Activated CD4-positive, alpha-beta T cell treated with anti-CD3 and anti-CD28 coated beads, Interleukin-2, amount 50 U/mL, for 48 hours (primary cell): ENCODE data around the gene KLHL9.
A peak's percentile ranks its signal among the peaks of the same experiment; 100 is the strongest.

Source experiments
- DNase-seq, 2 experiments: peaks; one replicate each; pipeline ENCODE4 v3.0.0-alpha.2; 2020

The KLHL9 gene

DNA sequence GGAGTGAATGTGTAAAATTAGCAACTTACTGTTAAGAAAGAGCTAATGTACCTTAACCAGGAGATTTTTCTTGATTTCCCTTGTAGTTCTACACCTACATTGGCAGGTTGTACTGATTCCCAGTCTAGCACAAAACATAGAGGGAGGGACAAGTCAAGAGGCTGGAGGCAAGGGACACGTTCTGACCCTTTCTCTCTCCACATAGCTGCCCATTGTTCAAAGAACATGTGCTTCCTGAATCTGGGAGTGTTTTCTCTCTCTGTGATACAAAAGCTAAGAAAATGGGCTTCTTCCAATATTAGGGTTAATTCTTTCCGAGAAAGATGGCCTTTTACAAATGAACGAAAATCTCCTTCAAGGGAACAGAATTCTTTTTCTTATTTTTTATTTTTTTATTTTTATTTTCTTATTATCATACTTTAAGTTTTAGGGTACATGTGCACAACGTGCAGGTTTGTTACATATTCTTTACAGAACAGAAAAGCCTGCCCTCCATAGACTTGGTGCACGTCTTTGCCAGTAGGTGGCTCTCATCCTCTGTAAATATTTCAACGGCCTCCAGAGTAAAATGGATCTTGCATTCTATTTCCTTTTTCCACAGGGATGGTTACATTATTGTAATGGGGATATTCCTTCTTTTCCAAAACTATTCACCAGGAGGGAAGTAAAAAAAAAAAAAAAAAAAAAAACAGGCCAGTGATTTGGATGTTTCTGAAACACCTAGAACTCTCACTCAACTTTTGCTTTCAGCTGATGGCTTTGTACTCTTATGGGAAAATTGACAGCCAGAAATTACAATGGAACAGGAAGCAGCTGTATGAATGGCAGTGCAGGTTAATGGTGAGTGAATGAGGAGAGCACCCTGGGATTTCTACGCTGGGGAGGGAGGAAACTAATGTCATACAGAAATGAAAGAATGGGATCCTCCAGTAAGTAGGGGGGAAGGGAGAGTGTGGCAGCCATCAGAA, 17.0 kb downstream of the KLHL9 start:
- DNase-seq: peak; percentile 17 to 28

DNA sequence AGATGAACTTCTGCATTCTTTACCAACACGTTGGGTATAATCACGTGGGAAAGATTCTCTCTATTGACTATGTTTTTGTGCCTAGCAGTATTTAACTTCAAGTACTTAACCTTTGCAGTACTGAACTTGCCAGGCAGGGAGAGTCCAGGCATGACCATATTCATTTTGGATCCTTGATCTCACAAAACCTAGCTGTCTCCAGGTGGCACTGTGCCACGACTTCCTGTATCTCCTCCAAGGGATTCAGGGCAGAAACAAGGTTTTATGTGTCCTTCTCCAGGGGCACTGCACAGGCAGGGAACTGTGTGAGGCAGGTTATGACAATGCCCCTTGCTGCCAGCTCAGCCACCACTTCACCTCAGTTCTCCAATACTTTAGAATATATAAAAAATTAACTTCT, 18.3 kb downstream of the KLHL9 start:
- no peak for DNase-seq

DNA sequence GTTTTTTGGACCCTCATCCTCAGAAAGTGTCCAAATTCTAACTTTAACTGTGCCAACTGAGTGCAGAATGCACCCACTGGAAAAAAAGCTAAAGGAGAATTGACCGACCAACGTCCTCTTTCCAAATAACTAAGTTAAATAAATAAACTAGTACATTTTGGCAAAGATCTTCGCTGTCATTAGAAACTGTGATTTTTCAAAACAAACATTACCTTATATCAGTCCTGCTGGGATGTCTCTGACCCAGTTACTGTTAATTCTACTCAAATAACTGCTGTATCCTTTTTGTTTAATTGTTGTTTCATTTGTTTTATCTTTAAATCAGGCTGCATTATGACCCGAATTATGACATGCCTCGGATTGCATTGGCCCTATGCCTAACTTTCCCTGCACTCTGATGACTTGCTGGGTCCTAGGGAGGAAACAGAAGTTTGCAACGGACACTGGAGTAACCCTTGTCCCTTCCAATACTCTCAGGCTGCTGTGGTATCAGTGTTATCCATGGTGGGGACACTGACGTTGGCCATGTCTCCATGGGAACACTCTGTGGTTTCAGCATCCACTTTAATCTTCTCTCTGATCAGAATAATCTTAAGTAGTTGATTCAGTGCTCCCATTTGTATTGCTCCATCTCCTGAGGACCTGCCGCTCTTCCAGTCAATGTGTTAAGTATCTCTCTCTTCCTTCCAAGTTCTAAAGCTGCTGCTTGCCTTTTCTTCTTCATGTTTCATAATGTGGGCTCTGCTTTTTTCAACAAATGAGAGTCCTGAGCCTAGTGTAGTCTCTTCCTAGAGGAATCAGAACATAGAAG, 19.0 kb downstream of the KLHL9 start:
- no peak for DNase-seq

DNA sequence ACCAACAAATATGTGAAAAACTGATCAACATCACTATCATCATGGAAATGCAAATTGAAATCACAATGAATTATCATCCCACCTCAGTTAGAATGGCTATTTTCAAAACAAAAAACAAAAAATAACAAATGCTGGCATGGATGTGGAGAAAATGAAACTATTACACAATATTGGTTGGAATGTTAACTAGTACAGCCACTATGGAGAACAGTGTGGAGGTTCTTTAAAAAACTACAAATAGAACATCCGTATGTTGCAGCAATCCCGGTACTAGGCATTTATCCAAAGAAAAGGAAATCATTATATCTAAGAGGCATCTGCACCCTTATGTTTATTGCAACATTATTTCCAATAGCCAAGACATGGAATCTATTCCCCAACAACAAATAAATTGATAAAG, 21.1 kb downstream of the KLHL9 start:
- DNase-seq: no peak

DNA sequence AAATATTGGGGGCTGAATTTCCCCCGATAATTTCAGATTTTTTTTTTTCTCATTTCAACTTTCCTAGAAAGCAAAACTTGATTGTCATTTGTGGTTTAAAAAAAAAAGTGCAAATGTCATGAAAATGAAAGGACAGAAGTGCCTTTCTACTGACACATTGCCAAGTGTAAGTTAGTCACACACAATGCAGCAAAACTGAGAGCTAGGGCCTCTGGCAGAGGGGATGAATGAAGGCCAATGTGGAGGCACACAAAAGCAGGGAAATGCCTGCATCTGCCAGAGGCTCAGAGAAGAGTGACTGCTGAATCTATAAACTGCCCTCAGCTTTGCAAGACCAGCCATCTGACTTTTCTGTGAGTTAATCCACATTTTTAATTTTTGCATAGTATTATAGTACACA, 23.3 kb downstream of the KLHL9 start:
- DNase-seq: no peak

DNA sequence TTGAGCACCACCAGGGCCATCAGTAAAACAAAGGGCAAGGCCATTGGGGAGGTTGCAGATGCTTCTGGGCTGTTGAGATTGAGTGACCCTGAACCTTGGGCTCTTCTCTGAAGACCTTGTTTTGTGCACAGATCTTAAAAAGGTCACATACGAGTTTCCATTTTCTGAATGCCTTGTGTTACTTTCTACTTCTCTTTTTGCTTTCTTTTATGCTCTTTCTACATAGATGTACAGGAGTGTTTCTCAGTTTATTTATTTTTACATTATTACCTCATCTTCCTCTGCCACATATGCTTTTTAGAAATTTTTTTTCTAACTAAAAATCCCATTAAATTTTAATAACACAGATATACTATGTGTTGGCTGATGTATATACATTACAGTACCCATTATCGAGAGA, 30.0 kb downstream of the KLHL9 start, which contains the start of gene IFNA5:
IFNA5 (minus strand) TSS at position 101 of the 400 bp plus-strand sequence; CDS start at position 44, 57 bp downstream.
- DNase-seq: no peak

DNA sequence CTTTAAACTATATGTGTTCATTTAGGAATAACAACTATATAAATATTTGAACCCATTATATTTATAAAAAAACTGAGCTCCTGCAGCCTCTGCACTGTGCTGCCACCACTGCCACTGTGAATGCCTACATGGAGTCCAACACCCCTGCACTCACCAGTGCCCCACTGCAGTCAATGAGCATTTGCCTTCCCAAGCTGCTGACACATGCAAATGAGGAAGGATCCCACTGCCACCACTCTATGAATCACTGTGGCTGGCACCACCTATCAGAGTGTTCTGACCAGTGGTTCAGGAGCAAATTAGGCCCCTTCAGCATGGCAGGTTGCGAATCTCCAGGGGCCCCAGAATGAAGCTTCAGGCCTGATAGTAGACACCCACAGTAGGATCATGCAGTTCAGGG, 39.2 kb downstream of the KLHL9 start:
- DNase-seq: no peak

DNA sequence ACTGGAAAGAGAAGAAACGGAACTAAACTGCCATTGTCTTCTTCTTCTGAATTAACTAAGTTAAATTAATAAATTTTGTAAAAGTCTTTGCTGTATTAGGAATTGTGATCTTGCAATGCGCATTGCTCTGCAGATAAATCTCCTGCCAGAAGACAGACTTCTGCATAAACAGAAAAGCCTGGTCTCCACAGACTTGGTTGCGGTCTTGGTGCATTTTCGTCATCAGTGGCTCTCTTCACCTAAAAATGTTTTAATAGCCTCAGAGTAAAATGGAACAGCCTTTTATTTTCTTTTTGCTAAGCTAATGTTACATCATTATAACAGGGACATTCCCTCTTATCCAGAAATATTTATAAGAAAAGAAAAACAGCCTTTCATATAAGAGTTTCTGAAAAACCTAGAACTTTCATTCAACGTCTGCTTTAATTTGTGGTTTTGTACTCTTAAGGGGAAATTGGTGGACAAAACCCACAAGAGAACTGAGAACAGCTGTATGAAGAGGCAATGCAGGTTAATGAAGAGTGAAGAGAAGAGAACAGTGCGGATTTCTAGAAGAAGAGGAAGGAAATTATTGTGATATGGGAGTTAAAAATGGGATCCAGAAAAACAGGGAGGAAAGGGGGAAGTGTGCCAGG, 40.2 kb downstream of the KLHL9 start:
- DNase-seq: no peak

DNA sequence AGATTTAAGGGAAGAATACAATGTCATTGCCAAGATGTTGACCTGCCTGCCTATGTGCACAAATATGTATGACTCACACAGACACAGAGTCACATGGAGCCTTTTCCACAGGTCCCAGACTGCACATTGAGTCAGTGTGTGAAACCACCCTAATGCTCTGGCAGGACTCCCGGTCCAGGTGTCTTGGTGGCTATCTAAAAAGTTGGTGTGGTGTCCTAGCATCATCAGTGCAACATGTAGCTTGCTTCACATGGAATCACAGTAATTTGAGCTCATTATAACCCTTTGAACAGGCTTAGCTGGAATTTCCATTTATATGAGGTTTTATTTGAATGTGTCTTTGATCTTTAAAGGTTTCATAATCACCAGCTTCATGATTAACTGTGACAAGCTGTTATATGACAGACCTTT, 40.8 kb downstream of the KLHL9 start:
- no peak for DNase-seq

DNA sequence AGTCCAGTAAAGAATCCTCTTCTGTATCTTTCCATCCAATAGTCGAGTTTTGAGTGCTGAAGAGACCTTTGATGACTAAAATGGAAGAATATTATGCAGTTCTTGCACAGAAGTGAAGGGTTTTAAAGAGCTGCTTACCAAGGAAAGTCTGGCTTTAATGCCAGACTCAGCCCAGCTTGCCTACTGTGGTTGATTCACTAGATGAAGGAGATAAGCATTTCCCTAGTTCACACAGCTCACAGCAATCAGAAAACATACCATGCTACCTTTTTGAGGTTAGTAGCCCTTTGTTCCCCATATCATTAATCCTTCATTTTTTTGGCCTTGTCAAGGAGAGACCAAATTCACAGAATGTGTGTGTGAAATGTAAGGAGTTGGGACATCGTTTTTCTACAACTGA, 45.4 kb downstream of the KLHL9 start:
- DNase-seq: no peak

DNA sequence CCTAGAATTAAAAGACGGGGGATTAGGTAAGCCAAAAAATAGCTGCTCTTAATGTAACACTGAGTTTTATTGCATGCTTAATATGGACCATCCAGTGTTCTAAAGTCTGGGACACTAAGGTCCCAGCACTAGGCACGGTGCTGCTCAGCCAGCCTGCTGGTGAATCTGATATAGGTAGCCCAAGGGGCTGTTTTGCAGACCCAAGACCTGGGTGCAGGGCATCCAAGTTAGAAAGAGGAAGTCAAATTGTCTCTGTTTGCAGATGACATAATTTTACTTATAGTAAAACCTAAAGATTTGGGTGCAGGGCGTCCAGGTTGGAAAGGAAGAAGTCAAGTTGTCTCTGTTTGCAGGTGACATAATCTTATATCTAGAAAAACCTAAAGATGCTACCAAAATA, 47.9 kb downstream of the KLHL9 start:
- DNase-seq: no peak

DNA sequence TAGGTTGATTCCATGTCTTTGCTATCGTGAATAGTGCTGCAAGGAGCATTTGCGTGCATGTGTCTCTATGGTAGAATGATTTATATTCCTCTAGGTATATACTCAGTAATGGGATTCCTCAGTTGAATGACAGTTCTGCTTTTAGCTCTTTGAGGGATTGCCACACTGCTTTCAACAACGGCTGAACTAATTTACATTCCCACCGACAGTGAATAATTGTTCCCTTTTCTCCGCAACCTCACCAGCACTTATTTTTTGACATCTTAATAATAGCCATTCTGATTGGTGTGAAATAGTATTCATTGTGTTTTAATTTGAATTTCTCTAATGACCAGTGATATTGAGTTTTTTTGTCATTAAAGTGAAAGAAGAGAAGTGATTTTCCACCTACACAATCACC, 48.5 kb downstream of the KLHL9 start:
- no peak for DNase-seq

DNA sequence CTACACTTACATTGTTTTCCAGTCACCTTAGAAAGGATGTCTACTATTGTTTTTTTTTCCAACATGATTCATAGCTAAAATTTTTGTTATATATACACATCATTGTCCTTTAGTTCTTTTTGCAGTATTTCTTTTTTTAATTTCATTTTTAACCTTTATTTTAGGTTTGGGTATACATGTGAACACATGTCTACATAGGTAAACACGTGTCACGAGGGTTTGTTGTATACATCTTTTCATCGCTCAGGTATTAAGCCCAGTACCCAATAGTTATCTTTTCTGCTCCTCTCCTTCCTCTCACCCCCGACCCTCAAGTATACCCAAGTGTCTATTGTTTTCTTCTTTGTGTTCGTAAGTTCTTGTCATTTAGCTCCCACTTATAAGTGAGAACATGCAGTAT, 49.1 kb downstream of the KLHL9 start:
- no peak for DNase-seq

DNA sequence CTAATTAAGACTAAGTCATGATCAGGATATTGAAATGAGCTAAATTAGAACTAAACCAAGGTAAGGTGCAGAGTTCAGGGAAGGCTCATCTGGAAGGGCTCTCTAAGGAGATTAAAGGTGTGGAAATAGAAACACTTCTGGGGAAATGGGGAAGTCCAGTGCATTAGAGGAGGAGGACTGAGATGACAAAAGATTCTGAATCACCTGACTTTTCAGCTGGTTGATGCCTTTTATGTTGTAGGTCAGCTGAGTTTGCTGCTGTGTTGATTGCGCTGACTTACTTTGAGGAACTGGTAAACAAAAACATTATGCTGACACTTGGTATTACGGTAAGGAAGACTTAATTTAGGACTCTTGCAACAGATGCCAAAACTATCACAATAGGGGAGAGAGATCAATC, 53.9 kb downstream of the KLHL9 start:
- DNase-seq: no peak
